Stimulated activated CD8-positive, alpha-beta memory T cell treated with anti-CD3 and anti-CD28 coated beads, Interleukin-4, amount 100 ng/mL, for 48 hours (primary cell): ENCODE results near the gene SFRP5.

ENCODE experiments used
- DNase-seq: peaks from one replicate; pipeline ENCODE4 v3.0.0-alpha.2; 2020

SFRP5 gene

GRCh38 chr10:97734021-97734420 lies 37.8 kb downstream of the SFRP5 start:
- DNase-seq = no peak

DNA sequence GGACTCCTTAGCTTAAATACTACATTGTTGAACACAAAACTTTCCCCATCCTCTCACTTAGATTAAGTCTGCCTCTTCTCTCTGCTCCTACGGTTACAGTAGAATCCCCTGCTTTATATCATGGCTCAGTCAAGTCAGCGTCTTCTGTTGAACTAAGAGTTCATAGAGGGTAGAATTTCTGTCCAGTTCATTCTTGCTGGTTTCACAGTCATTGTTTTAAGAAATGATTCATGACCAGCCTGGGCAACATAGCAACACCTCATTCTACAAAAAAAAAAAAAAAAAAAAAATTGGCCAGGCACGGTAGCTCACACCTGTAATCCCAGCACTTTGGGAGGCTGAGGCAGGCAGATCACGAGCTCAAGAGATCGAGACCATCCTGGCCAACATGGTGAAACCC lies 38.5 kb downstream of the SFRP5 start:
- no peak for DNase-seq

GRCh38 chr10:97732052-97732359 lies 39.8 kb downstream of the SFRP5 start:
- DNase-seq = no peak

DNA sequence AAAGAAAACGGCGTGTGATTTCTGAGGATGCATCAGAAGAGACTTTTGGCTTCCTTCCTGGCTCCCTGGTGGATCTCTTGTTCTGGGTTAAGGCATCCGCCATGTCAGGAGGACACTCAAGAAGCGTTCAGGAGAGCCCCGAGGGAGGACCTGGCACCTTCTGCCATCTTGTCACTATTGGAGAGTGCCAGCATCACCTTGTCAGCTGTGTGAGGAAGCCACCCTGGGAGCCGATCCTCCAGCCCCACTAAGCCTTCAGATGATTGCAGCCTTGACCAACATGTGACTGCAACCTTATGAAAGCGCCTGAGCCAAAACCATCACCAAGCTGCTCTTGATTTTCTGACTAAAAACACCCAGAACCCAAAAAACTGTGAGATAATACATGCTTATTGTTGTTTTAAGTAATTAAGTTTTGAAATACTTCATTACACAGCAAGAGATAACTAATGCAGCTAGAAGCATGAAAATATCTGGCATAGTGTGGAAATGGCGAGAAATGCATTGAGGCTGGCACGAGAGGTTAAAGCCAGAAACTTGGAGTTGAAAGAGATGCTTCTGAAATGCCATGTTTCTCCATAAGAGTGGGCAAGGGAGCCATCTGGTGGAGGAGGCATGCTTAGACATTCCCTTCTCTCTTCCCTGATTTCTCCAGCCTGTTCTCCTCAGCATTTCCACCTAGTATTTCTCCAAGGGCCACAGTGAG lies 40.3 kb downstream of the SFRP5 start:
- peak; percentile 67 for DNase-seq

DNA sequence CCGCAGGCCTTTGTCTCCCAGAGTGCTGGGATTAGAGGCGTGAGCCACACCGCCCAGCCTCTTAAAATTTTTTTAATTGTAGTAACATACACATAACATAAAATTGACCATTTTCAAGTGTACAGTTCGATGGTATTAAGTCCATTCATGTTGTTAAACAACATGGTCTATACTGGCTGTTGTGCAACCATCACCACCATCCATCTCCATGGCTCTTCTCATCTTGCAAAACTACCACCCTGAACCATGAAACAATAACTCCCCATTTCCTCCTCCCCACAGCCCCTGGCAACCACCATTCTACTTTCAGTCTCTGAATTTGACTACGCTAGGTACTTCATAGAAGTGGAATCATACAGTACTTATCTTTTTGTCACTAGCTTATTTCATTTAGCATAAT lies 42.8 kb downstream of the SFRP5 start:
- no peak for DNase-seq

- no peak for DNase-seq
These were observed 45.1 kb downstream of the SFRP5 start for GRCh38 chr10:97726636-97727178.

GRCh38 chr10:97724341-97724941 lies 47.4 kb downstream of the SFRP5 start:
- no peak for DNase-seq

GRCh38 chr10:97723001-97723400 lies 48.8 kb downstream of the SFRP5 start:
- DNase-seq = no peak

- DNase-seq = no peak
These were observed 49.7 kb downstream of the SFRP5 start for GRCh38 chr10:97721871-97722780.

DNA sequence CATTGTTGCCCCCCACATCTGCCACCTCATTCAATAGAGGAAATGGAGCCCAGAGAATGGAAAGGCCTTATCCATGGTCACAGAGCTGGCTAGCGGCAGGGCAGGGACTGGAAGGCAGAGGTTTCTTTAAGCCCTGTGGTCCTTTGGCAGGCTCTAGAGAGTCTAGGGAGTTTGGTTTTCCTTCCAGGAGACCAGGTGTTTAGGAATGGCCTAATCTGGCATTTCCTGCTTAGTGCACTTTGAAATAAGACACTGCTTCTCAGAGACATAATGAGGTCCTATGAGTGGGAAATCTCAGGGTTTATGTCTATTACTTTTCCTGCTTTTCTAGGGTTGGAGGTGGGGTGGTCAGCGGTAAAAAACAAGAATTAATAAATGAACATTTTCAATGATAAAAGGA lies 52.2 kb downstream of the SFRP5 start:
- DNase-seq = no peak

GRCh38 chr10:97718659-97719142 lies 53.1 kb downstream of the SFRP5 start:
- DNase-seq = no peak

DNA sequence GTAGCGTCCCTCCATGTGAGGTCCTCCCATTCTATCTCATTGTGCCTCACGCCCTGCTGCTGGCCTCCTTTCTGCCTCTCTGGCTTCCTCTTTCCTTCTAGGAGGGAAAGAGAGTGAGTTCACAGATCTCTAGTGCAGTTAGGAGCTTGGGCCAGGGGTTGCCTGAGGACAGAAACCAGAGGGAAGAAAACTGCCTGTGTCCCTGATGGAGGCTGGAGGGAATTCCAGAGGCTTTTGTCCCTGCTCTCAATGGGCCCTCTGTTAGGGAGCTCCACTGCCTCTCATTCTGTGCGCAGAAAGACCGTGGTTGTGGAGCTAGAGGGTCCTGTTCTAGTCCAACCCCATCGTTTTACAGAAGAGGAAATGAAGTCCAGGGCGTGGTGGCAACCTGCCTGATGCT lies 53.6 kb downstream of the SFRP5 start:
- no peak for DNase-seq

DNA sequence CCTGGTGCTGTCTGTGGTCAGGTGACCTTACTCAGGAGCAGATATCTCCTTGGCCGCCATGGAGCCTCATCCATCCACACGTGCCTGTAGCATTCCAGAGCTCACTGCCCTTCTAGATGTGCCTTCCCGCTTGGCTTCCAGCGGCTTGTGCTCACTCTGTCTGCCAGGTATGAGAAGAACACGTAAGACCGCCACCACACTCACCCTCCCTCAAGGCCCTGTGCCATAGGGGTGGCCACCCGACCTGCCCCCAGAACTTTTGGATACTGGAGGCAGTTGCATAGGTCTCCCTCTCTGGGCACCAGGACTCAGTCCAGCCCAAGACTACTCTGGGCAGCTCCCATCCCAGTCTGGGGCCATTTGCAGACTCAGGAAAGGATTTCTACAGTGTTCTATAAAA lies 54.2 kb downstream of the SFRP5 start:
- DNase-seq = no peak
